K562 (cell line): ENCODE results near the gene EPHA2. TPM values are rescaled to one million over a fixed set of nuclear protein-coding genes. Genes with fewer than 3 reads are reported as not detected.
A peak's percentile ranks its signal among the peaks of the same experiment; 100 is the strongest.

Experiments used
- ATAC-seq: fragments of 200-7000 bp; cut with Tn5 transposase; 3 replicates; pipeline ENCODE4 v1.9.1; 2020; ENCODE audit warnings: moderate library complexity
- BruUV-seq: library from RNA; stranded (reverse); fragments of 400-500 nt; replicated peaks from 2 replicates; lab custom pipeline; 2021; lab: Mats Ljungman, UMichigan
- CTCF ChIA-PET: fragments of 300-600 bp; formaldehyde crosslinking; extraction: SDS; loops from one replicate; lab custom pipeline; 2021; ENCODE audit warnings: low intra/inter-chr PET ratio; lab: Yijun Ruan, JAX
- POLR2A ChIA-PET: fragments of 300-600, 350-650 bp; sonication (Branson Sonifier 250); formaldehyde crosslinking; extraction: SDS; loops from one replicate; lab custom pipeline; 2021; ENCODE audit warnings: antibody characterized with exemption, inconsistent platforms; lab: Yijun Ruan, JAX
- DNase-seq, 4 experiments: peaks; one replicate each; pipeline versions ENCODE4 v3.0.0 to v3.0.0-alpha.2; 2011 to 2018; ENCODE audit warnings: low spot score in 3 of 4, mixed read lengths in 3 of 4; ENCODE audit errors: extremely low read depth in 1 of 4
- FAIRE-seq: peaks from 2 replicates; lab custom pipeline; 2011; peaks lifted over from hg19 to GRCh38; lab: Jason Lieb, UNC
- H2AFZ ChIP-seq: 2 replicates; pipeline ENCODE4 v1.6.0; 2011; ENCODE audit warnings: low read depth, low read length, control low read depth, inconsistent platforms
- H3K27ac ChIP-seq: fragments of 200-600 bp; 3 replicates; pipeline ENCODE4 v1.8.0; 2011; ENCODE audit warnings: low read depth, mild to moderate bottlenecking, control low read depth, inconsistent platforms, low read length, moderate library complexity, mixed read lengths; ENCODE audit errors: extremely low read depth
- H3K27me3 ChIP-seq, 2 experiments: fragments of 300-600 bp in 1 of 2; 2 replicates in 1 of 2; 3 replicates in 1 of 2; pipeline versions ENCODE4 v1.6.0 to v1.8.0; 2011; ENCODE audit warnings: inconsistent platforms in 2 of 2, low read length in 2 of 2, mild to moderate bottlenecking in 1 of 2, mixed read lengths in 1 of 2, moderate library complexity in 1 of 2; ENCODE audit not compliant: control insufficient read depth in 2 of 2, insufficient read depth in 2 of 2
- H3K36me3 ChIP-seq: fragments of 300-600 bp; 3 replicates; pipeline ENCODE4 v1.8.0; 2011; ENCODE audit warnings: mild to moderate bottlenecking, low read length, inconsistent platforms; ENCODE audit not compliant: control insufficient read depth, insufficient read depth
- H3K4me1 ChIP-seq, 2 experiments: fragments of 200-600 bp in 1 of 2; replicated peaks in 1 of 2; 2 replicates in 1 of 2; 3 replicates in 1 of 2; pipeline versions ENCODE4 v1.5.1 to v1.8.0; 2011; ENCODE audit warnings: inconsistent platforms in 2 of 2, low read length in 2 of 2, mild to moderate bottlenecking in 1 of 2, mixed read lengths in 1 of 2, moderate library complexity in 1 of 2; ENCODE audit not compliant: control insufficient read depth in 2 of 2, insufficient read depth in 2 of 2
- H3K4me2 ChIP-seq: 2 replicates; pipeline ENCODE4 v1.6.1; 2011; ENCODE audit warnings: low read length, control low read depth, inconsistent platforms, mixed read lengths; ENCODE audit not compliant: insufficient read depth
- H3K4me3 ChIP-seq: fragments of 200-600 bp; sonication (generic), shearing (Covaris generic); 2 replicates; pipeline ENCODE4 v1.5.1; 2016; ENCODE audit warnings: control low read depth, inconsistent platforms
- H3K79me2 ChIP-seq: fragments of 200-600 bp; 3 replicates; pipeline ENCODE4 v1.8.0; 2011; ENCODE audit warnings: low read length, inconsistent platforms; ENCODE audit not compliant: control insufficient read depth, insufficient read depth
- H3K9ac ChIP-seq, 2 experiments: 2 replicates each; pipeline versions ENCODE4 v1.6.0 to v1.6.1; 2011; ENCODE audit warnings: low read depth in 2 of 2, low read length in 2 of 2, control low read depth in 1 of 2, inconsistent platforms in 1 of 2, mild to moderate bottlenecking in 1 of 2, mixed read lengths in 1 of 2; ENCODE audit not compliant: insufficient read depth in 1 of 2
- H3K9me1 ChIP-seq: one replicate; pipeline ENCODE4 v1.6.0; 2011; ENCODE audit warnings: inconsistent platforms, mild to moderate bottlenecking, low read length, moderate library complexity; ENCODE audit not compliant: control insufficient read depth, insufficient read depth
- H3K9me3 ChIP-seq: replicated peaks from 2 replicates; pipeline ENCODE4 v1.5.1; 2011; ENCODE audit warnings: low read depth, low read length, inconsistent platforms; ENCODE audit not compliant: control insufficient read depth, insufficient read depth
- H4K20me1 ChIP-seq: replicated peaks from 2 replicates; pipeline ENCODE4 v1.6.1; 2011; ENCODE audit warnings: low read length, inconsistent platforms, mixed read lengths; ENCODE audit not compliant: control insufficient read depth, insufficient read depth
- EGR1 ChIP-seq: fragments of 450-650 bp; conservative IDR thresholded peaks from 2 replicates; pipeline ENCODE4 v1.6.1; 2017; ENCODE audit warnings: mild to moderate bottlenecking
- EHMT2 ChIP-seq: fragments of 450-650 bp; IDR thresholded peaks from 2 replicates; pipeline ENCODE4 v1.6.1; 2018; ENCODE audit warnings: antibody characterized with exemption
- KDM1A ChIP-seq, 2 experiments: fragments of 450-650 bp; IDR thresholded peaks; 2 replicates each; pipeline ENCODE4 v1.6.1; 2016; ENCODE audit warnings: mild to moderate bottlenecking in 2 of 2
- MCM2 ChIP-seq: fragments of 450-650 bp; IDR thresholded peaks from 2 replicates; pipeline ENCODE4 v1.6.1; 2017; ENCODE audit warnings: low read depth, mild to moderate bottlenecking
- NCOA1 ChIP-seq: fragments of 450-650 bp; IDR thresholded peaks from 2 replicates; pipeline ENCODE4 v1.6.1; 2016; ENCODE audit warnings: low read depth
- WGBS: fragments of 100-300 bp; shearing (Covaris generic); methylation state at CpG from one replicate; pipeline ENCODE4 v1.1.6; 2016; ENCODE audit warnings: low coverage, mixed read lengths; ENCODE audit not compliant: insufficient coverage; ENCODE audit errors: missing lambda C conversion rate; 5-methylcytosine and 5-hydroxymethylcytosine counted together
- in situ Hi-C: fragments of 300-500 bp; cut with MboI; formaldehyde crosslinking; loops from 4 replicates; pipeline ENCODE4 v1.15.0; 2018; ENCODE audit warnings: inconsistent platforms, mixed read lengths
- intact Hi-C: fragments of 100-400 bp; cut with micrococcal nuclease; formaldehyde crosslinking; loops from 2 replicates; pipeline ENCODE4 v1.14.2; 2022
- polyA plus RNA-seq, 8 experiments: library from polyadenylated mRNA; depleted of rRNA in 4 of 8; stranded (reverse) in 5 of 8; unstranded in 3 of 8; fragments of >200 nt; fragmentation: Nextera tagmentation in 2 of 8; fragmentation: Illumina TruSeq in 1 of 8; extraction: Ambion mirVana in 2 of 8; extraction: Trizol in 1 of 8; gene quantifications; 2 replicates each; pipeline versions ENCODE4 v1.2.1 to v1.2.3, GENCODE V29; 2011 to 2014; ENCODE audit warnings: inconsistent platforms in 1 of 8, missing spikeins in 1 of 8
- total RNA-seq, 7 experiments: library from RNA; depleted of rRNA in 6 of 7; stranded (reverse); fragments of >200 nt in 6 of 7; fragmentation: Illumina TruSeq in 2 of 7; extraction: Trizol in 2 of 7; gene quantifications; 2 replicates each; pipeline versions ENCODE4 v1.2.1 to v1.2.3, GENCODE V29; 2011 to 2021; ENCODE audit warnings: low replicate concordance in 1 of 7

The EPHA2 gene
- total and polyA plus RNA-seq, 9 of the 15 experiments (the other 6 are each of a cell fraction or from before 2014, with no cell fraction given) = 0.04 to 0.40 (median 0.07) TPM; not detected in 4

GRCh38 chr1:16142383-16142995, 13.4 kb downstream of the EPHA2 start:
- no peaks in the 10 kb centered on the region; the same call in 2 of the 3 replicates for H3K79me2 ChIP-seq
- H2AFZ ChIP-seq = no peak overlapping the region
- H3K4me2 ChIP-seq = no peak overlapping the region
- intact Hi-C loops = loop anchor here (5.0 kb wide), 1 partner anchor 35 kb away; no protein-coding TSS in a partner anchor
- no peak for ATAC-seq
- in situ Hi-C loops = no loop called here
- TF ChIP-seq EHMT2 (peak; percentile 65; the same call in 1 of the 2 replicates), NCOA1 (no peak), KDM1A (IDR thresholded peaks at IDR 0.05) (peak in 1 of 2 experiments; percentile 49; a peak in 2 of 4 replicates), MCM2 (no peak), EGR1 (peak; percentile 88)
- POLR2A ChIA-PET = interaction anchor here (1.0 to 5.1 kb wide), 3 partner anchors 21 to 23 kb away, joined by 4 to 38 read pairs (median 4); no protein-coding TSS in a partner anchor
- no peaks in the 10 kb centered on the region for H3K36me3 ChIP-seq
- 79% methylated on average over 4 of the region's 5 CpGs for WGBS
- H3K27ac ChIP-seq = no peak overlapping the region
- DNase-seq = no peak
- H3K9me1 ChIP-seq = no peaks in the 10 kb centered on the region
- no peak for FAIRE-seq
- CTCF ChIA-PET = no interaction called here
- no peaks in the 10 kb centered on the region for H3K9me3 ChIP-seq
- peaks cover 73 to 87% of the 10 kb centered on the region in 2 experiments for H3K4me1 ChIP-seq
- no peak overlapping the region for H3K9ac ChIP-seq
- no peaks in the 10 kb centered on the region for H4K20me1 ChIP-seq
- H3K27me3 ChIP-seq = no peaks in the 10 kb centered on the region
- H3K4me3 ChIP-seq = no peak overlapping the region
- no TSS peak for BruUV-seq
